Heart left ventricle (tissue), 13 donors: ENCODE measurements around the gene ARNT2.

Source experiments
- POLR2A ChIP-seq, 2 donors: fragments of 450-650 bp; IDR thresholded peaks; one replicate each; pipeline ENCODE4 v1.6.1; 2017; ENCODE audit warnings: antibody characterized with exemption in 2 of 2, mild to moderate bottlenecking in 2 of 2, moderate library complexity in 2 of 2
- TF ChIP-seq, protein P1 (sequence below), 12 donors: fragments of 200-600 bp; sonication (generic) in 4 of 12; IDR thresholded peaks; one replicate each; pipeline versions ENCODE4 v1.5.0 to v1.8.0; 2018 to 2022; ENCODE audit warnings: antibody characterized with exemption in 12 of 12, mild to moderate bottlenecking in 5 of 12
- donor health status: ischemic (EF 13 %, LVEDD 7.1; RV severe dilation, severe dysfunction).
- donor health status: DM: no; HTN: yes; CAD: no.
- donor health status: DM: no; HTN: no; CAD: no.
- donor health status: ischemic (EF 25% LVEDD 6.9; RV normal size, moderate dysfunction).
- donor health status: ischemic (EF 25% LVEDD 5.7; RV mildly dilated, moderate dysfunction).
- donor health status: ischemic (EF 35%, LVEDD 5.7; RV mildly dilated, moderate dysfunction).
- donor health status: nonischemic (EF 11% LVEDD 7.7; RV severe dilation, severe dysfunction).
- donor health status: DM: yes; HTN: yes; CAD: no.
- donor health status: PGD.
- donor health status: ischemic (EF 29% LVEDD 5.4; RV normal size, mild dysfunction).
- donor health status: nonischemic (EF 23%, LVEDD 6.1; RV moderate dilation, normal function).

DNA sequence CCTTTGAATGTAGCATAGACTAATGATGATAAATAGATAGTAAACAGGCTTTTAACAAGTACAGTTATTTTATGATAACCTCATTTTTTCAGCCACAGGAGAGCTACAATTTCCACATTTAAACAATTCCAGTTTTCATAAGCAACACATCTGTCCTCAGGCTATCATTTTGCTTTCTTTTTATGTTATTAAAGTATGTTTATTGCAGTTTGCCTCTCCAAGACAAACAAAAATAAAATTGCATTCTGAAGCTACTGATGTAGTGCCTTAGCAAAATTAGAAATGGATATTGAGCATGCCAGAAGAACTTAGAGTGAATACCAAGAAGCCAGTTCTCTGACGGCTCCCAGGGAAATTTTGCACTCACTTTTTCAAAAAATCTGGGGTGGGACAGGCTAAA lies 150.4 kb downstream of the ARNT2 start:
- TF ChIP-seq, protein P1, sequence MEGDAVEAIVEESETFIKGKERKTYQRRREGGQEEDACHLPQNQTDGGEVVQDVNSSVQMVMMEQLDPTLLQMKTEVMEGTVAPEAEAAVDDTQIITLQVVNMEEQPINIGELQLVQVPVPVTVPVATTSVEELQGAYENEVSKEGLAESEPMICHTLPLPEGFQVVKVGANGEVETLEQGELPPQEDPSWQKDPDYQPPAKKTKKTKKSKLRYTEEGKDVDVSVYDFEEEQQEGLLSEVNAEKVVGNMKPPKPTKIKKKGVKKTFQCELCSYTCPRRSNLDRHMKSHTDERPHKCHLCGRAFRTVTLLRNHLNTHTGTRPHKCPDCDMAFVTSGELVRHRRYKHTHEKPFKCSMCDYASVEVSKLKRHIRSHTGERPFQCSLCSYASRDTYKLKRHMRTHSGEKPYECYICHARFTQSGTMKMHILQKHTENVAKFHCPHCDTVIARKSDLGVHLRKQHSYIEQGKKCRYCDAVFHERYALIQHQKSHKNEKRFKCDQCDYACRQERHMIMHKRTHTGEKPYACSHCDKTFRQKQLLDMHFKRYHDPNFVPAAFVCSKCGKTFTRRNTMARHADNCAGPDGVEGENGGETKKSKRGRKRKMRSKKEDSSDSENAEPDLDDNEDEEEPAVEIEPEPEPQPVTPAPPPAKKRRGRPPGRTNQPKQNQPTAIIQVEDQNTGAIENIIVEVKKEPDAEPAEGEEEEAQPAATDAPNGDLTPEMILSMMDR (IDR thresholded peaks at IDR 0.05), result no peak
- TF ChIP-seq POLR2A (IDR thresholded peaks at IDR 0.05), result no peak
